PFSK-1 (cell line): ENCODE measurements around the gene EHMT2.

Experiments
- FOXP2 ChIP-seq: optimal IDR thresholded peaks from 2 replicates; pipeline ENCODE3; 2011; ENCODE audit warnings: borderline replicate concordance, control low read depth, inconsistent platforms; ENCODE audit not compliant: insufficient read depth; ENCODE audit errors: extremely low read length, extremely low read depth
- POLR2AphosphoS5 ChIP-seq: IDR thresholded peaks from 2 replicates; pipeline ENCODE4 v1.6.1; 2012; ENCODE audit warnings: low read depth, mild to moderate bottlenecking, control low read depth, low read length, moderate library complexity
- SIN3A ChIP-seq: IDR thresholded peaks from 2 replicates; pipeline ENCODE4 v1.6.1; 2012; ENCODE audit warnings: mild to moderate bottlenecking, low read length, moderate library complexity, borderline replicate concordance; ENCODE audit not compliant: insufficient read depth
- TAF1 ChIP-seq: IDR thresholded peaks from 2 replicates; pipeline ENCODE4 v1.6.1; 2012; ENCODE audit warnings: low read length, control low read depth, borderline replicate concordance; ENCODE audit not compliant: insufficient read depth
- TF ChIP-seq, protein P1 (sequence below), 2 experiments: IDR thresholded peaks; 2 replicates each; pipeline versions ENCODE4 v1.6.1 to v1.8.0; 2011 to 2012; ENCODE audit warnings: low read depth in 2 of 2, low read length in 2 of 2, control low read depth in 1 of 2, inconsistent platforms in 1 of 2, mild to moderate bottlenecking in 1 of 2, moderate library complexity in 1 of 2; ENCODE audit not compliant: insufficient read depth in 1 of 2

The EHMT2 gene

GRCh38 chr6:31907158-31907813 lies 9.8 kb upstream of the EHMT2 start:
- TF ChIP-seq, protein P1, sequence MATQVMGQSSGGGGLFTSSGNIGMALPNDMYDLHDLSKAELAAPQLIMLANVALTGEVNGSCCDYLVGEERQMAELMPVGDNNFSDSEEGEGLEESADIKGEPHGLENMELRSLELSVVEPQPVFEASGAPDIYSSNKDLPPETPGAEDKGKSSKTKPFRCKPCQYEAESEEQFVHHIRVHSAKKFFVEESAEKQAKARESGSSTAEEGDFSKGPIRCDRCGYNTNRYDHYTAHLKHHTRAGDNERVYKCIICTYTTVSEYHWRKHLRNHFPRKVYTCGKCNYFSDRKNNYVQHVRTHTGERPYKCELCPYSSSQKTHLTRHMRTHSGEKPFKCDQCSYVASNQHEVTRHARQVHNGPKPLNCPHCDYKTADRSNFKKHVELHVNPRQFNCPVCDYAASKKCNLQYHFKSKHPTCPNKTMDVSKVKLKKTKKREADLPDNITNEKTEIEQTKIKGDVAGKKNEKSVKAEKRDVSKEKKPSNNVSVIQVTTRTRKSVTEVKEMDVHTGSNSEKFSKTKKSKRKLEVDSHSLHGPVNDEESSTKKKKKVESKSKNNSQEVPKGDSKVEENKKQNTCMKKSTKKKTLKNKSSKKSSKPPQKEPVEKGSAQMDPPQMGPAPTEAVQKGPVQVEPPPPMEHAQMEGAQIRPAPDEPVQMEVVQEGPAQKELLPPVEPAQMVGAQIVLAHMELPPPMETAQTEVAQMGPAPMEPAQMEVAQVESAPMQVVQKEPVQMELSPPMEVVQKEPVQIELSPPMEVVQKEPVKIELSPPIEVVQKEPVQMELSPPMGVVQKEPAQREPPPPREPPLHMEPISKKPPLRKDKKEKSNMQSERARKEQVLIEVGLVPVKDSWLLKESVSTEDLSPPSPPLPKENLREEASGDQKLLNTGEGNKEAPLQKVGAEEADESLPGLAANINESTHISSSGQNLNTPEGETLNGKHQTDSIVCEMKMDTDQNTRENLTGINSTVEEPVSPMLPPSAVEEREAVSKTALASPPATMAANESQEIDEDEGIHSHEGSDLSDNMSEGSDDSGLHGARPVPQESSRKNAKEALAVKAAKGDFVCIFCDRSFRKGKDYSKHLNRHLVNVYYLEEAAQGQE (IDR thresholded peaks at IDR 0.05; ENCODE audit: insufficient read depth in 1 of 2, low read depth in 2 of 2, low read length in 2 of 2), result no peak
- TF ChIP-seq FOXP2, result no peak
- no peak for TF ChIP-seq TAF1
- no peak for TF ChIP-seq SIN3A
- no peak for TF ChIP-seq POLR2AphosphoS5

GRCh38 chr6:31906122-31906521 lies 8.6 kb upstream of the EHMT2 start:
- TF ChIP-seq TAF1, result no peak
- TF ChIP-seq SIN3A, result no peak
- no peak for TF ChIP-seq POLR2AphosphoS5
- TF ChIP-seq FOXP2, result no peak
- TF ChIP-seq, protein P1 (IDR thresholded peaks at IDR 0.05; ENCODE audit: insufficient read depth in 1 of 2, low read depth in 2 of 2, low read length in 2 of 2), result no peak

GRCh38 chr6:31905041-31905440 lies 7.5 kb upstream of the EHMT2 start:
- TF ChIP-seq FOXP2, result no peak
- TF ChIP-seq POLR2AphosphoS5, result no peak
- TF ChIP-seq, protein P1 (IDR thresholded peaks at IDR 0.05; ENCODE audit: insufficient read depth in 1 of 2, low read depth in 2 of 2, low read length in 2 of 2), result no peak

DNA sequence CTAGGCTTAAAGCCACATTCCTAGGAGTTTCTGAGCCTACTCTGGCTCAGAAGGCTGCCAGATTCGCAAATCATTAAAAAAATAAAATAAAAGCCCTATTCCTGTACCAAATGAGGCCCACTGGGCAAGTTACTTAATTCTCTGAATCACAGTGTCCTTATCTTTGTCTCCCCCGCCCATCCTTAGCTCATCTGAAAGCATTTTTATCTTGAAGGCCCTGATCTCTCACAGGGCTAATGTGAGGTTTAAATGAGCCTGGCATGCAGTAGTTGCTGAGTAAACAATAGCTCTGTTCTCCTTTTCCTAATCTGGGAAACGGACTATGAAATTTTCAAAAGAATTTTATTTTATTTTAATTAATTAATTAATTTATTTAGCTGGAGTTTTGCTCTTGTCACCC lies 6.5 kb upstream of the EHMT2 start:
- TF ChIP-seq TAF1, result no peak
- TF ChIP-seq SIN3A, result no peak
- TF ChIP-seq, protein P1 (IDR thresholded peaks at IDR 0.05; ENCODE audit: insufficient read depth in 1 of 2, low read depth in 2 of 2, low read length in 2 of 2), result no peak
- TF ChIP-seq FOXP2, result no peak
- TF ChIP-seq POLR2AphosphoS5, result no peak
